GM18517 (cell line): ENCODE measurements around the gene SDC1.
"Not testable (repeated sequence)": the region's sequence is repeated elsewhere in the genome, so short reads cannot be mapped to it uniquely, and the experiment has no call there.

Experiments used
- ATAC-seq: cut with Tn5 transposase; IDR thresholded peaks from one replicate; pipeline ENCODE4 v1.9.1; 2021; ENCODE audit warnings: mild to moderate bottlenecking, moderate library complexity; ENCODE audit not compliant: unreplicated experiment

SDC1 gene

DNA sequence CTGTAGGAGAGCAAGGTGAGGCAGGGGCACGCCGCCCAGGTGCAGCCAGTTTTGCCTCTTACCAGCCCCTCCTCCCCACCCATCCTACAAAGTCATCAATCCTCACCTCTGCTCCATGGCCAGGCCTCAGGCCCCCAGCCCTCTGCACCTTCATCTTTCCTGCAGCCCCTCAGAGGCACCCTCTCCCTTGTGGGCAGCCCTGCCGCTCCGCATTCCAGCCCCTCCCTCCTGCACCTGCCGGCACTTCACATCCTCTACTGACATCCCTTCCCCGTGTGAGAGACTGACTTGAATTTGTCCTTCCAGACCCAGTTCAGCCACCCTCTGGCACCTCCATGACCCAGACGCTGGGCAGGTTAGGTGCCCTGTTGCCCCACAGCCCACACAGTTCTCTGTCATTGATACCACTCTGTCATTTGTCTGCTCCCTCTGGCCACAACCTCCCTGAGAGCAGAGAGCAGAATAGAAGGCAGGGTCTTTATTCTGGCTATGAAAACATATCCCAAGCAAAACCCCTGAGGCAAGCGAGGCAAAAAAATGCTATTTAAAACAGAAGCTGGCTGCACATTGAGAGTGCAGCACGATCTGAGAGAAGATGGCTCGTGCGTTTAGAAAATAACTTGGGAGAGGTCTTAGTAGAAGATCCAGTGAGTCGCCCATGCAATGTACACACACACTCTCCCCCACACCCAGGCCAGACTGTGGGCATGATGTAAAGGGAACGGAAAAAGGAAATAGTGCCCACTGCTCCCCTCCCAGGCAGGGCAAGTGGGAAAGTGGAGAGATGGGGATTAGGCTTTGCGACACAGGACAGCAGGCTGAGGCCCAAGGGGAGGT lies 25.9 kb downstream of the SDC1 start:
- no peak for ATAC-seq

GRCh38 chr2:20198001-20198400 lies 26.9 kb downstream of the SDC1 start:
- ATAC-seq, result no peak

- ATAC-seq, result no peak
These were observed 27.7 kb downstream of the SDC1 start for GRCh38 chr2:20197192-20197591.

DNA sequence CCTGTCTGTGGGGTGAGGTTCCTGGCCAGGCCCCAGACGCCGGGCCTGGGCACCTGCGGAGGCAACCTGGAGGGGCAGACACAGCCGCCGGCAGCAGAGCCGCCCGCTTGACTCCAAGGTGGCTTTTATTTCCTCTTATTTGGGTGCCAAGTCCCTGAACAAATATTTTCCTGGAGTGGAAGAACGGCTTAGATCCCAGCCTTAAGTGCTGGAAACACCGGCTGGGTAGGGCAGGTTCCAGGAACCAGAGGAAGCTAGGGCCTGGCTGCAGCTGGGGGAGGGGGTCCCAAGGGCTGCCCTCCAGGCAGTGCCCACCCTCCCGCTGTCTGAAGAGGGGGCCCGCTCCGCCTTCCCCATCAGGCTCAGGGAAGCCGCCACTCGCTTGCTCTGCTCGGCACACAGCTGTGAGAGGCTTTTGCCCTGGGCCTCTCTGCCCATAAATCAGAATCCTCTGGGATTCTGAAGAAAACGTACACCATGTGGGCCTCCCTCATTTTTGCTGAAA lies 28.2 kb downstream of the SDC1 start:
- ATAC-seq, result no peak

DNA sequence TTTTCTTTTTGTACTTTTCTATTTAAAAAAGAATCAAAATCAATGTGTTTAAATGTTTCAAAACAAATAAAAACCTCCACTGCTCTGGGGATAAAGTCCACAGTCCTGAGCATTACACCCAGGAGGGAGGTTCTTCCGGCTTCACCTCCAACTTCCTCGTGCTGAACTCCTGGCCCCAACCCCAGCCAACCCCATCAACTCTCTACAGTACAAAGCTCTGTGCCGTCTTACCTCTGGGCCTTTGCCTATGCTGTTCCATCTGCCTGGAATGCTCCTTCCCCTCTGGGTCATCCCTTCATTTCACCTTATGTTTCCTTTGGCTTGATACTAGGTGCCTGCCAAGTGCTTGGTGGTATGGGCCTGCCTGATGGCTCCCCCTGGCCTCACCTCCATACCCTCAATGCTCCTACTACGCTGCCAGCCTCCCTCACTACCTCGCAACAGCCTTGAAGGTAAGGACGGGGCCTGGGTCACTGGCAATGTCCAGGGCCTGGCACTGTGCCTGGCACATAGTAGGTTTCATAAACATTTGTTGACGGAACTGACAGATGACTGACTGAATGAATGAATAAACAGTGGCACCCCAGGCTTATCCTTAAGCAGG lies 28.8 kb downstream of the SDC1 start:
- ATAC-seq, result no peak

GRCh38 chr2:20195431-20196033 lies 29.4 kb downstream of the SDC1 start:
- no peak for ATAC-seq

GRCh38 chr2:20195016-20195411 lies 29.9 kb downstream of the SDC1 start:
- ATAC-seq, result not testable (repeated sequence)

- ATAC-seq, result no peak
These were observed 30.6 kb downstream of the SDC1 start for GRCh38 chr2:20194097-20195015.

DNA sequence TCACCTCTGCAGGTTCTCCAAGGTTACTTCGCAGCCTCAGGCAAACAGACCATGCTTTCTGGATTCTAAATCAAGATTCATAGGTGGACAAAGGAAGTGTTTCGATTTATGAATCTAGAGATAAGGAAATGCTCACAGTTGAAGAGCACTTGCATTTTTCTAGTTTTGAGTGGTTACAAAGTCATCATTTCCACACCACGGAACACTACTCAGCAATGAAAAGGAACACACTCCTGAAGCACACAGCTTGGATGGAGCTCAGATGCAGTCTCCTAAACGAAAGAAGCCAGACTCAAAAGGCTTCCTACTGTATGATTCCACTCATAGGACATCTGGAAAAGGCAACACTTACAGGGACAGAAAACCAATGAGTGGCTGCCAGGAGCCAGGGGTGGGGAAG lies 31.7 kb downstream of the SDC1 start:
- ATAC-seq, result no peak

DNA sequence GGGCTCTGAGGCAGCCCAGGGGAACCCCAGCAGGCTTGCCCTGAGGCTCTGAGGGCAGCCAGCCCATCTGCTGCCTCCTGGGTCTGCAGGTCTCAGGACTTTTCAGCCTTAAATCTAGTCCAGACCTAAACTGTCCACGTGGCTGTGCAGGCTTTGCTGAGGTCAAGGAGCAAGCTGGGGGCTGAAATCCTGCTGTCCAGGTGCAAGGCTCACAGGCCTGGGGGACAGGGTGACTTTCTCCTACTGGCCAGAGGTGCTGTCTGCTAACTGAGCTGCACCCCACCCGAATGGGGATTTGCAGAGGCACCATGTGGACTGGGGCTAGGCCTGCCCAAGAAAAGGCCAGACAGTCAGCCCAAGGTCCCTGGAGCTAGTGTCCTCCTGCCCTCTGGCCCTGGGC lies 32.1 kb downstream of the SDC1 start:
- no peak for ATAC-seq

- ATAC-seq, result no peak
These were observed 33.0 kb downstream of the SDC1 start for GRCh38 chr2:20191714-20192569.

- ATAC-seq, result no peak
These were observed 33.8 kb downstream of the SDC1 start for GRCh38 chr2:20190876-20191713.

DNA sequence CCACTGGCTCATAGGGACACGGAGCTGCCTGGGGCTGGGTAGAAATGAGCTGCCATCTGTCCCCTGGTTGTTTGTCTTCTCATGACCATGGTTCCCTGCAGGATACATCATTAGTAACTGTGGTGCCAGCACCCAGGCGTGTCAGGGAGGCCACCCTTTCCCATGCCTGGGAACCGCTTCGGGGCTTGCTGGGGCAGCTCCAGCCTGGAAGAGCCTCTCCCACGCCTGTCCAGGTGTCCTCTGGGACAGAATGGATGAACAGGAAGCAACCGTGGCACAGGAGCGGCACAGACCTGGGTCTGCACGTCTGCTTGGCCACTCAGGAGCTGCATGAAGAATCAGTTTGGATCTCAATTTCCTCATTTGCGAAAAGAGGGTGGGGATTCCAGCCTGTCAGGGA lies 34.8 kb downstream of the SDC1 start:
- ATAC-seq, result no peak

- no peak for ATAC-seq
These were observed 35.5 kb downstream of the SDC1 start for GRCh38 chr2:20189299-20189931.

- no peak for ATAC-seq
These were observed 36.1 kb downstream of the SDC1 start for GRCh38 chr2:20188851-20189250.

- ATAC-seq, result no peak
These were observed 36.7 kb downstream of the SDC1 start for GRCh38 chr2:20188201-20188600.

DNA sequence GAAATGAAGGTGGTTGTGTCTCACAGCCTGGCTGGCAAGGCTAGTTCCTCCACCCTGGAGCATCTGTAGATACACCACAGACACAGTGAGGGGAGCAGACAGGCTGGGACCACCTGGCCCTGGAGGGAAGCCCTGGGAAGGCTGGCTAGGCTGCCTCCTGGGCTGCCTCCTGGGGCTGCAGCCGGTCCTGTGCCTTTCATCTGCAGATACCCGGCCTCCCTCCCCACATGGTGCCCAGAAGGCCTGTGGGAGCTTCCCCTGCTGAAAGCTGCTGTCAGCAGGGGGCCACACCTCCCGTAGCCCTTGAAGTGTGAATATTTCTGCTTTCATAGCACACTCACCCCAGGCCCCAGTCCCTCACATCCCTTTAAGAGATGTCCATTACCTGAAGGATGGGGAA lies 37.6 kb downstream of the SDC1 start:
- ATAC-seq, result no peak

GRCh38 chr2:20186855-20187187 lies 38.1 kb downstream of the SDC1 start:
- no peak for ATAC-seq
